ENCODE data around the gene EIF3CL. TPM values are rescaled to one million over a fixed set of nuclear protein-coding genes. Genes with fewer than 3 reads are reported as not detected.
"Not testable (repeated sequence)": the region's sequence is repeated elsewhere in the genome, so short reads cannot be mapped to it uniquely, and the experiment has no call there.

The EIF3CL gene
- total RNA-seq, 1 experiment from 2014 or later, result 104 TPM

GRCh38 chr16:28438899-28439298 lies 35.3 kb upstream of the EIF3CL start:
- POLR2A ChIA-PET; H3K36me3 ChIP-seq (ENCODE audit: control insufficient read depth in 1 of 2, insufficient read depth in 2 of 2, low read length in 2 of 2); H3K79me2 ChIP-seq (ENCODE audit: insufficient read depth, low read length); H3K4me3 ChIP-seq (replicated peaks in 1 of 2; ENCODE audit: low read depth in 1 of 2, low read length in 2 of 2); H2AFZ ChIP-seq (ENCODE audit: low read depth, low read length, poor library complexity, severe bottlenecking); H4K20me1 ChIP-seq (ENCODE audit: insufficient read depth); H3K9me3 ChIP-seq (ENCODE audit: control insufficient read depth in 1 of 2, insufficient read depth in 1 of 2, low read depth in 1 of 2, low read length in 2 of 2); intact Hi-C loops (cut with micrococcal nuclease); CTCF ChIA-PET; H3K27ac ChIP-seq (ENCODE audit: low read depth, low read length); H3K9ac ChIP-seq (ENCODE audit: low read length); RAD21 ChIA-PET (ENCODE audit: low non-redundant PET in 1 of 2, low total read pairs in 2 of 2, uncharacterized antibody in 2 of 2, unreplicated experiment in 2 of 2); H3K4me1 ChIP-seq (ENCODE audit: control insufficient read depth in 1 of 2, insufficient read depth in 2 of 2, low read length in 2 of 2); ATAC-seq; H3K27me3 ChIP-seq (ENCODE audit: insufficient read depth, low read length); H3K4me2 ChIP-seq (ENCODE audit: low read length); H3K9me2 ChIP-seq (ENCODE audit: insufficient read depth); BruUV-seq (replicated peaks); DNase-seq (ENCODE audit: low read depth, low spot score): not testable (repeated sequence)

GRCh38 chr16:28435340-28435739 lies 31.7 kb upstream of the EIF3CL start:
- H3K9ac ChIP-seq (ENCODE audit: low read length); RAD21 ChIA-PET (ENCODE audit: low non-redundant PET in 1 of 2, low total read pairs in 2 of 2, uncharacterized antibody in 2 of 2, unreplicated experiment in 2 of 2); H3K36me3 ChIP-seq (ENCODE audit: control insufficient read depth in 1 of 2, insufficient read depth in 2 of 2, low read length in 2 of 2); ATAC-seq; H3K4me3 ChIP-seq (replicated peaks in 1 of 2; ENCODE audit: low read depth in 1 of 2, low read length in 2 of 2); H3K27ac ChIP-seq (ENCODE audit: low read depth, low read length); intact Hi-C loops (cut with micrococcal nuclease); CTCF ChIA-PET; H3K4me1 ChIP-seq (ENCODE audit: control insufficient read depth in 1 of 2, insufficient read depth in 2 of 2, low read length in 2 of 2); H3K9me2 ChIP-seq (ENCODE audit: insufficient read depth); DNase-seq (ENCODE audit: low read depth, low spot score); H3K4me2 ChIP-seq (ENCODE audit: low read length); H3K27me3 ChIP-seq (ENCODE audit: insufficient read depth, low read length); BruUV-seq (replicated peaks); POLR2A ChIA-PET; H2AFZ ChIP-seq (ENCODE audit: low read depth, low read length, poor library complexity, severe bottlenecking); H3K79me2 ChIP-seq (ENCODE audit: insufficient read depth, low read length); H3K9me3 ChIP-seq (ENCODE audit: control insufficient read depth in 1 of 2, insufficient read depth in 1 of 2, low read depth in 1 of 2, low read length in 2 of 2); H4K20me1 ChIP-seq (ENCODE audit: insufficient read depth): not testable (repeated sequence)

DNA sequence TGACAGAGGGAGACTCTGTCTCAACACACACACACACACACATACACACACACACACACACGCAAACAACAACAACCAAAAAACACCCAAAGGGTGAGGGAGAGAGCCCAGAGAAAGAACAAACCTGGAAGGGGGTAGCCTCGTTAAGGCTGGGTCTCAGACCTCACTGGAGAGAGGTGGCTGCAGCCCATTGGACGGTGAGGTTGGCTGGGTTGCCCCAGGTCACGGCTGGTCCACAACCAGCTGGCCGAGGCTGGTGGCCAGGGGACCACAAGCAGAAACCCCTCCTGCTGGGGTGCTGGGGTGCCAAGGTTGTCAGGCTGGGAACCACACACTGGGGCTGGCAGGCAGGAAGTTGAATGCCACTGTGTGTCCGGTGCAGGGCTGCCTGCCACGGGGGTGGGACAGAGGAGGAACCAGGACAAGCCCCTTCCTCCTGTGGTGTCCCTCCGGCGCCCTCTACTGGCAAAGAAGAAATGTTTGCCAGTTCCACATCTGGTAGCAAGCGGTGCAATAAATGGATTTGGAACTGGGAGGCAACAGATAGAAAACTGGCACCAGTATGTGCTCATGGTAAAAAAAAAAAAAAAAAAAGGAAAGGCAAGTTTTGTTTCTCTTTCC lies 22.5 kb upstream of the EIF3CL start:
- peak; percentile 92 for ATAC-seq
- H3K9ac ChIP-seq (ENCODE audit: low read length); H3K79me2 ChIP-seq (ENCODE audit: insufficient read depth, low read length); intact Hi-C loops (cut with micrococcal nuclease); H3K4me2 ChIP-seq (ENCODE audit: low read length); H4K20me1 ChIP-seq (ENCODE audit: insufficient read depth); H3K36me3 ChIP-seq (ENCODE audit: control insufficient read depth in 1 of 2, insufficient read depth in 2 of 2, low read length in 2 of 2); H3K9me3 ChIP-seq (ENCODE audit: control insufficient read depth in 1 of 2, insufficient read depth in 1 of 2, low read depth in 1 of 2, low read length in 2 of 2); H2AFZ ChIP-seq (ENCODE audit: low read depth, low read length, poor library complexity, severe bottlenecking); CTCF ChIA-PET; RAD21 ChIA-PET (ENCODE audit: low non-redundant PET in 1 of 2, low total read pairs in 2 of 2, uncharacterized antibody in 2 of 2, unreplicated experiment in 2 of 2); BruUV-seq (replicated peaks); H3K27ac ChIP-seq (ENCODE audit: low read depth, low read length); H3K4me3 ChIP-seq (replicated peaks in 1 of 2; ENCODE audit: low read depth in 1 of 2, low read length in 2 of 2); DNase-seq (ENCODE audit: low read depth, low spot score); H3K27me3 ChIP-seq (ENCODE audit: insufficient read depth, low read length); POLR2A ChIA-PET; H3K4me1 ChIP-seq (ENCODE audit: control insufficient read depth in 1 of 2, insufficient read depth in 2 of 2, low read length in 2 of 2); H3K9me2 ChIP-seq (ENCODE audit: insufficient read depth): not testable (repeated sequence)

DNA sequence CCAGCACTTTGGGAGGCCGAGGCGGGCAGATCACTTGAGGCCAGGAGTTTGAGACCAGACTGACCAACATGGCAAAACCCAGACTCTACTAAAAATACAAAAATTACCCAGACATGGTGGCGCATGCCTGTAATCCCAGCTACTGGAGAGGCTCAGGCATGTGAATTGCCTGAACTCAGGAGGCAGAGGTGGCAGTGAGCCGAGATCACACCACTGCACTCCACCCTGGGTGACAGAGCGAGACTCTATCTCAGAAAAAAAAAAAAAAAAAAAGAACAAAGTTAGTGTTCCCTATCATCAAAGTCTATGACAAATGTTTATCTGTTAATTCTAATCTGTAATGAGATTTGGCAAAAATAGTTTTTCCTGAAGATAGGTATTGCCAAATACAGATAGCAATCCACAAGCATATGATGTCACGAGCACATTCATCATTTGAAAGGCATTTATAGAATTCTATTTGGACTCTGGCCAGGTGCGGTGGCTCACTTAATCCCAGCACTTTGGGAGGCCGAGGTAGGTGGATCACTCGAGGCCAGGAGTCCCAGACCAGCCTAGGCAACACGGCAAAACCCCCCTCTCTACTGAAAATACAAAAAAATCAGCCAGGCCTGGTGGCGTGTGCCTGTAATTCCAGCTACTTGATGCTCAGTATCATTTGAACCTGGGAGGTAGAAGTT lies 17.6 kb upstream of the EIF3CL start:
- BruUV-seq (replicated peaks); H4K20me1 ChIP-seq (ENCODE audit: insufficient read depth); H3K27me3 ChIP-seq (ENCODE audit: insufficient read depth, low read length); H3K9me3 ChIP-seq (ENCODE audit: control insufficient read depth in 1 of 2, insufficient read depth in 1 of 2, low read depth in 1 of 2, low read length in 2 of 2); H3K9ac ChIP-seq (ENCODE audit: low read length); H3K4me3 ChIP-seq (replicated peaks in 1 of 2; ENCODE audit: low read depth in 1 of 2, low read length in 2 of 2); intact Hi-C loops (cut with micrococcal nuclease); POLR2A ChIA-PET; H3K4me2 ChIP-seq (ENCODE audit: low read length); DNase-seq (ENCODE audit: low read depth, low spot score); H3K27ac ChIP-seq (ENCODE audit: low read depth, low read length); RAD21 ChIA-PET (ENCODE audit: low non-redundant PET in 1 of 2, low total read pairs in 2 of 2, uncharacterized antibody in 2 of 2, unreplicated experiment in 2 of 2); H3K9me2 ChIP-seq (ENCODE audit: insufficient read depth); H2AFZ ChIP-seq (ENCODE audit: low read depth, low read length, poor library complexity, severe bottlenecking); H3K79me2 ChIP-seq (ENCODE audit: insufficient read depth, low read length); H3K36me3 ChIP-seq (ENCODE audit: control insufficient read depth in 1 of 2, insufficient read depth in 2 of 2, low read length in 2 of 2); CTCF ChIA-PET; H3K4me1 ChIP-seq (ENCODE audit: control insufficient read depth in 1 of 2, insufficient read depth in 2 of 2, low read length in 2 of 2): not testable (repeated sequence)
- peak; percentile 55 for ATAC-seq

Measured in HCT116 (cell line).